T-helper 2 cell (primary cell): ENCODE results near the gene TBCD.
"Not testable (repeated sequence)": the region's sequence is repeated elsewhere in the genome, so short reads cannot be mapped to it uniquely, and the experiment has no call there.

Experiments
- DNase-seq, 5 experiments: peaks; one replicate each; pipeline versions ENCODE4 v3.0.0 to v3.0.0-alpha.2; 2012 to 2022

TBCD gene

DNA sequence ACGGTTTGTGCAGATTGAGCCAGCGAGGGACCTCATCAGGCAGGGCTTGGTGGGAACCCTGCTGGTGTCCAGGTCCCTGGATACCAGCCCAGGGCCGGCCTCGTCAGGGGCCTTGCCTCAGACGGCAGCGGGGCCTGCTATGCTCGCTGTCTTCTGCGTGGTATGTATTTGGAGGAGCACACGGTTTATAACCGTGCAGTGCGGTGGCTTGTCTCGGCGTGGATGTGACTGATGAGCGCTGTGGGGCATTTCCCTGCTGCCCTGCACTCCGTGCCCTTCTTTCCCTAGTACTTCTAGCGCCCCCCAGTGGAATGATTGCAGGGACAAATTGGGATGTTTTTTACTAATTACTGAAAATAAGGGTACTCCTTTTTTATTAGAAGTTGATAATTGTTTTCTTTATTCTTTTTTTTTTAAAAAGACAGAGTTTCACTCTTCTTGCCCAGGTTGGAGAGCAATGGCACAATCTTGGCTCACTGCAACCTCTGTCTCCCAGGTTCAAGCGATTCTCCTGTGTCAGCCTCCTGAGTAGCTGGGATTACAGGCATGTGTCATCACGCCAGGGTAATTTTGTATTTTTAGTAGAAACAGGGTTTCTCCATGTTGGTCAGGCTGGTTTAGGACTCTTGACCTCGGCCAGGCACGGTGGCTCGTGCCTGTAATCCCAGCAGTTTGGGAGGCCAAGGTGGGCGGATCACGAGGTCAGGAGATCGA, 15.3 kb downstream of the TBCD start:
- peak in 1 of 5 experiments; percentile 37 for DNase-seq

DNA sequence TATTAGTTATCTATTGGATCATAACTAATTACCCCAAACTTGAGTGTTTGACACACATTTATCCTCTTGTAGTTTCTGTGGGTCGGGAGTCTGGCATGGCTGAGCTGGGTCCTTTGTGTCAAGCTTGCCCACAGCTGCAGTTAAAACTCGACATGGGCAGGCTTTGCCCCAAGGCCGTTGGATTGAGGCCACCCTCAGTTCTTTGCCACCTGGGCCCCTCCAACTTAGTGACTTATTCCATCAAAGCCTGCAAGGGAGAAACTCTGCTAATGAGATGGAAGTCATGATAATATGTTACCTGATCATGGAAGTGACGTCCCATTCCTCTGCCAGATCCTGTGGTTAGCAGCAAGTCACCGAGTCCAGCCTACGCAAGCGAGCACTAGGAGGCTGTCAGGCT, 17.2 kb downstream of the TBCD start:
- no peak for DNase-seq

DNA sequence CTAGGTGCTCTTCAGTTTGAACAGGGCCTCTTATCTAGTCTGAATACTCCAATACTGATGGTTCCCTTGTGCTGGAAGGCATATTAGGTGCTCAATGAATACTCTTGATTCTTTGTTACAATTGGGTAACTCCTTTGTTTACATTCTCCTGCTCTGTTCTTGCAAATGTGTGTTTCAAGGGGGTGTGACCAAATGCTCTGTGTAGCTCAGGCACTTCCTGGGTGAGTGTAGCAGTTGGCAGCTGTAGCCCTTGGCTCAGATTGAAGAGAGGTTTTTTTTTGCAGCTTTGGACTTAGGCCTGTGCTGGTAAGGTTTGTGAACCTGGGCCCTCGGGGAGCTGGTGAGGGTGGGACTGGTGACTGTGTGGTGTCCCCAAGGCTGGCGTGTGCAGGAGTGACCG, 20.2 kb downstream of the TBCD start:
- peak in 1 of 5 experiments; percentile 51 for DNase-seq

- DNase-seq, result not testable (repeated sequence)
Observed at GRCh38 chr17:82774456-82774855, 22.6 kb downstream of the TBCD start.

GRCh38 chr17:82775001-82775823, 23.3 kb downstream of the TBCD start:
- DNase-seq, result peak in 2 of 5 experiments; percentile 61 to 65

DNA sequence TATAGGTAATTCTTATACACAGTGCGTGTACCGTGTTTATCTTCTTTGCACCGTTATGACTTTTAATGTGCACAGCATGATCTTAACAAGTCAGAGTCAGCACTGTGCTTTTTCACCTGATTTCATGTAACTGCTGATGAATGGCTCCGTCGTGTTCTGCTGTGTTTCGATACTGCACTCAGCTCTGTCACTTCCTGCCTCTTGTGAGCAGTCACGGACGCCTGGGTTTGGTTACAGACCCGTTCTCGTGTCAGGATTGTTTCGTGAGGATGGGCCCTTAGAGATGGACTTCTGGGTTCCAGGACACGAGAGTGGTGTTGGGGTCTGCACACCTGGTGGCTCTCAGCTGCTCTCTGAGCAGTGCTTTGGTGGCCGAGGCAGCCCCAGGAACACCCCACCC, 24.6 kb downstream of the TBCD start:
- DNase-seq, result no peak

DNA sequence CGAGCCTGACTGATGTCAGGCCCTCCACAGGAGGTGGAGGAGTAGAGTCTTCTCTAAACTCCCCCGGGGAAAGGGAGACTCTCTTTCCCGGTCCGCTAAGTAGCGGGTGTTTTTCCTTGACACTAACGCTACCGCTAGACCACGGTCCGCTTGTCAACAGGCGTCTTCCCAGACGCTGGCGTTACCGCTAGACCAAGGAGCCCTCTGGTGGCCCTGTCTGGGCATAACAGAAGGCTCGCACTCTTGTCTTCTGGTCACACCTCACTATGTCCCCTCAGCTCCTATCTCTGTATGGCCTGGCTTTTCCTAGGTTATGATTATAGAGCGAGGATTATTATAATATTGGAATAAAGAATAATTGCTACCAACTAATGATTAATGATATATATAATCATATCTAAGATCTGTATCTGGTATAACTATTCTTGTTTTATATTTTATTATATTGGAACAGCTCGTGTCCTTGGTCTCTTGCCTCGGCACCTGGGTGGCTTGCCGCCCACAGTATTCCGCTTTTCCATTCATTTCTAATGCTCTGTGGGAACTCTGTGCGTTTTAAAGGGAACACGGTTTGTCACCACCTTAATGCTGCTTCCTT, 26.0 kb downstream of the TBCD start:
- DNase-seq, result not testable (repeated sequence)

GRCh38 chr17:82779541-82779940, 27.7 kb downstream of the TBCD start:
- no peak for DNase-seq

DNA sequence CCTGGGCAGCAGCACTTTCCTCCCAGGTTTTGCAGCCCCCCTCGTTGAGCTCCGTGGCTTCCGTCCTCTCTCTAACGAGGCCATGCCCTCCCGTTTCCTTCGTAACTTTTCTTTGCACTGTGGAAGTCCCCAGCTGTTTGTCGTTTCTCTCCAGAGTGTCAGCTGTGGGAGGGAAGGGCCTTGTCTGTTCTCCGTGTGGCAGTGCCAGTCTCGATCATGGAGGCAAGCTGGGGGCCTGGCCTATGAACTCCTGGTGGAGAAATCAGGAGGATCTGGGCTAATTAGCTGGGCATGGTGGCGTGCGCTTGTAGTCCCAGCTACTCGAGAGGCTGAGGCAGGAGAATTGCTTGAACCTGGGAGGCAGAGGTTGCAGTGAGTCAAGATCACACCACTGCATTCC, 28.3 kb downstream of the TBCD start:
- DNase-seq, result no peak

- no peak for DNase-seq
Observed at GRCh38 chr17:82780971-82781893, 29.4 kb downstream of the TBCD start.

DNA sequence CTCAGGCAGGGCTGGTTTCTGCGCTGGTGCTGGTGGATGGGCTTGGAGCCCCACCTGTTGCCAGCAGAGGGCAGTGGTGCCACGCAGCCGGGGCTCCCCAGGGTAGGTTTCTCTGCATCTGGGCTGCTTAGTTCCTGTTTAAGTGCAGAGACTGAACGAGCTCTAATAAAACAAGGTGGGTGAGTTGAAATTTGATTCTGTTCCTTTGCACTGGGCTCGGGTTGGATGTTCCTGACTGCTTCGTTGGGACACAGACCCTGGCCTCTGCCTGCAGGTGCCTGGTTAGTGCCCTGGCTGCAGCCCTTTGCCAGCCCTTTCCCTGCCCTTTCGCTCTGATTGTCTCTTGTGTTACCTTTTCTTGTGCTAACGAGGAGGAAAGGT, 30.0 kb downstream of the TBCD start:
- DNase-seq, result peak; percentile 62 to 82 (median 68)

DNA sequence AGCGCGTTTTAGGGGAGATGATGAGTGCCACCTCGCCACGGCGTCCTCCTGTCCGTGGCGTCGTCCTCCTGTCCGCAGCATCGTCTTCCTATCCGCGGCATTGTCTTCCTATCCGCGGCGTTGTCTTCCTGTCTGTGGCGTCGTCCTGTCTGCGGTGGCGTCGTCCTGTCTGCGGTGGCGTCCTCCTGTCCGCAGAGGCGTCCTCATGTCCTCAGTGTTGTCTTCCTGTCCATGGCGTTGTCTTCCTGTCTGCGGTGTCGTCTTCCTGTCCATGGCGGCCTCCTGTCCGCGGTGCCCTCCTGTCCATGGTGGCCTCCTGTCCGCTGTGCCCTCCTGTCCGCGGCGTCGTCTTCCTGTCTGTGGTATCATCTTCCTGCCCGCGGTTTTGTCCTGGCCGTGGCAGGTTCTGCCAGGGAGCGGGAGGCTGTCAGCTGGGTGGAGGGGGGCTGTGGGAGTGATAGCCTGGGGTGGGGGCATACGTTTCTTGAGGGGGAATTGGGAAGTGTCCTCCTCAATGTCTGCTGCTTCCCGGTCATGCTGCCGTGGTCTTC, 30.9 kb downstream of the TBCD start:
- peak in 1 of 5 experiments; percentile 28 for DNase-seq

DNA sequence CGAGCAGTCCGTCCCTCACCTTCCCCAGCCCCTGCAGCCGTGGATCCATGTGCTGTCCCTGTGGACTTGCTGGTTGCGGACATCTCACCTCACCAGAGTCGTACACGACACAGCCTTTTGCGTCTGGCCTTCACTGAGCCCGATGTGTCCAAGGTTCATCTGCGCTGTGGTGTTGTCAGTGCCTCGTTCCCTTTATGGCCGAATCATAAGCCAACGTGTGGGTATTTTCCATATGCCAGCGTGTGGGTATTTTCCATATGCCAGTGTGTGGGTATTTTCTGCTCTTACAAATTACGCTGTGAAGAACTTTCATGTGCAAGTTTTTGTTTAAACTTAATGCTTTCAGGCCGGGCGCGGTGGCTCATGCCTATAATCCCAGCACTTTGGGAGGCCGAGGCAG, 31.6 kb downstream of the TBCD start:
- no peak for DNase-seq

DNA sequence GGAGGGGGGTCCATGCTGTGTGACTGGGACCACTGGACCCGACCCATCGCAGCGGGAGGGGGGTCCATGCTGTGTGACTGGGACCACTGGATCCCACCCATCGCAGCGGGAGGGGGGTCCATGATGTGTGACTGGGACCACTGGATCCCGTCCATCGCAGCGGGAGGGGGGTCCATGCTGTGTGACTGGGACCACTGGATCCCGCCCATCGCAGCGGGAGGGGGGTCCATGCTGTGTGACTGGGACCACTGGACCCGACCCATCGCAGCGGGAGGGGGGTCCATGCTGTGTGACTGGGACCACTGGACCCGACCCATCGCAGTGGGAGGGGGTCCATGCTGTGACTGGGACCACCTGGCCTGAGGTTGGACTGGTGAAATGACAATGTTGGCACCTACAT, 33.7 kb downstream of the TBCD start:
- DNase-seq, result not testable (repeated sequence)

DNA sequence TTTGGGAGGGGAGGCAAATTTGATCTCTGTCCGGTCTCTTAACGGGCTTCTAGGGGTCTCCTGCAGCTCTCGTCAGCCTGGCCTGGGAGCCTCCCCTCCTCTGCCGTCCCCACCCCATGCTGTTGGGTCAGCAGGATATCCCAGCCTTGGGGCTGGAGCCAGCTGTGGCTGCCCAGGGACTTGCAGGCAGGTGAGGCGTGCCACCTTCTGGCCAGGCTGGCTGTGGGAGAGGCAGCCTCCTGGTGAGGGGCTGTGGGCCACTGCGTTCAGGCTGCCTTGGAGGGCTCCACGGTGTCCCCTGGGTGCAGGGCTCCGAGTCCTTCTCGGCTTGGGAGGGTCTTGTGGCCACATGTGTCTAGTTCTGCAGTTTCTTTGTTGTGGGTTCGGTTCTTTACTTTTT, 34.6 kb downstream of the TBCD start:
- DNase-seq, result no peak

DNA sequence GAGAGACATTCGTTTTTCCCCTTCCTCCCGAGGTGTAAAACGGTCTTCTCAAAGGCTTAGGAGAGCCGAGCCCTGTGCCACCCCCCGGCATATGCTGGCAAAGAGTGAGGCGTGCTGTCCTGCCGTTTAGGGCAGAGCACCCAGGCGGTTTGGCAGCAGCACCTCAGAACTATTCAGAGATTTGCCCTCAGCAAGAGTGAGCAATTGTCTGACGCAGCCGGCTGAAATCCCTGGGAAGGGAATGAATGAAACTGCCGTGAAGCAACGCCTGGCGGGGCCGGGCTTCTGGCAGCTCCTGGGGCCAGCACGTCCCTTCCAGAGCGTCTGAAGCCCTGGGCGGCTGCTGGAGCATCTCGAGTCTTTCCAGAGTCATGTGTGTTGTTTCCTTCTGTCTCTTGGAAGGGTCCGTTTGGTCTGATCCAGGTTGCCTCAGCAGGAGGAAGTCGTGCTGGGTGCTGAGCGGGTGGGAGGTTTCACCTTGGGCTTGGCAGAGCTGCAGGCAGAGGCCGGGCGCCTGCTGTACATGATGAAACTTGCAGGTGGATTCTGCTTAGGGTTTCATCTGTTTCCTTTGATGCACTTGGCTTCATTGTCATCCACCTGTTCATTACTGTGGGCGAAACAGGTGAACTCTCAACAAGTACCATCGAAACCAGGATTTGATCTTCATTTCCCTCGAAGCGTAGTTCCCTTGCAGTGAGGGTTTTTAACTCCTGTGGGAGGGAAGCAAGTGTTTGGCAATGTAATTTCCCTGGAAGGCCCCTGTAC, 35.4 kb downstream of the TBCD start:
- DNase-seq, result no peak

GRCh38 chr17:82788206-82789001, 36.5 kb downstream of the TBCD start:
- no peak for DNase-seq

GRCh38 chr17:82789051-82789592, 37.3 kb downstream of the TBCD start:
- DNase-seq, result no peak

- no peak for DNase-seq
Observed at GRCh38 chr17:82789806-82790205, 37.9 kb downstream of the TBCD start.

DNA sequence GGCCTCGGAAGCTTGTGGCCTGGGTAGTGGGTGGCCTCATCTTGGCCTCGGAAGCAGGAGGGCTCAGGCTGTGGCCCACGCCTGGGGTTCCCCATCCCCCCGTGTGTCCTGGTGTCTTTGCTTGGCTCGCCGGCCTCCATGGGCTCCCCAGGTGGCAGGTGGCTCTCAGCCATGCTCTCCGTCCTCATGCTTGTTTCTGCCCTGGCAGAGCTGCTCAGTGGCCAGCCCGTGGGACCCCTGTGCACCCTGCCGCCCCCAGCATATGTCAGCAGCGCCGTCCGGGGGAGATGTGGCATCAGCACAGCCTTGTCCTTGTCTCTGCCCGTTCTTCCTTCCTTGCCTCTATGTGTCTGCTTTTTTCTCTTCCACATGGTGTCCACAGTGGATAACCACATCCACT, 38.5 kb downstream of the TBCD start:
- no peak for DNase-seq
